ENCODE results near the gene POFUT1. TPM values are rescaled to one million over a fixed set of nuclear protein-coding genes. Genes with fewer than 3 reads are reported as not detected.
A peak's percentile ranks its signal among the peaks of the same experiment; 100 is the strongest.

Gene POFUT1
- total and polyA plus RNA-seq, 9 of the 15 experiments (the other 6 are each of a cell fraction or from before 2014, with no cell fraction given), result 3.5 to 44.7 (median 23.5) TPM

DNA sequence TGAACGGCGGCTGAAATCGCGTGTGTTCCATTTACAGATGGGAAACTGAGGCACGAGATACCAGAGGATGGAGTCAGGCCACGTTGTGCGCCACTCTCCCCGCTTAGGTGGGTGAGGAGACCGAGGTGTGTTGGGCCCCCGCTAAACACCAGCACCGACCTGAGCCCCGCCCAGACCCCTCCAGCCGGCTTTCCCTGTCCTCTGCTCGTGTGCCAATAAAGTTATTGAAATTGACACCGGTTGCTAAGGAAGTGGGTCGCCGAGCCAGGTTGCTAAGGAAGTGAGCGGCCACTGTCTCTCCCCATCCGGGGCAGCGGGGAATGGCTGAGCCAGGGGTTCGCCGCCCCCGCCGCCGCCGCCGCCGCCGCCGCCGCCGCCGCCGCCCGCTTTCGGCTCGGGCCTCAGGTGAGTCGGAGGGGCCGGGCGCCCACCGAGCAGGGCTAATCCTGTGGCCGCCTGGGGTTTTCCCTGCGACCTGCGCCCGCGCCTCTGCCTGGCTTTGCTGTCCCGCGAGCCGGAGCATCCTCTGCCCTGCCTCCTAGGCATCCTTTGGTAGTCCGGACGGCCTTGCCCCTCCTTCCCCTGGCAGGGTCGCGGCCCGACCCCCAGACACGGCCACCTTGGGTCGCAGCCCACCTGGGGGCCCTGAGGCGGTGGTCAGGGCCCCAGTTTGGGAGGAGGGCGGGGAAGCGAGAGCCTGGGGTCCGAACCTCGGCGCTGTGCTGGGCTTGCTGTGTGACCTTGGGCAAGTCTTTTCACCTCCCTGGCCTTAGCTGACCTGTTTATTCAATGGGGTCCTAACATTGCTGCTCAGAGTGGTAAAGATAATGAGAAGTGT, 69.9 kb downstream of the POFUT1 start, which contains the start of gene KIF3B (continued):
- TF ChIP-seq, protein P1, sequence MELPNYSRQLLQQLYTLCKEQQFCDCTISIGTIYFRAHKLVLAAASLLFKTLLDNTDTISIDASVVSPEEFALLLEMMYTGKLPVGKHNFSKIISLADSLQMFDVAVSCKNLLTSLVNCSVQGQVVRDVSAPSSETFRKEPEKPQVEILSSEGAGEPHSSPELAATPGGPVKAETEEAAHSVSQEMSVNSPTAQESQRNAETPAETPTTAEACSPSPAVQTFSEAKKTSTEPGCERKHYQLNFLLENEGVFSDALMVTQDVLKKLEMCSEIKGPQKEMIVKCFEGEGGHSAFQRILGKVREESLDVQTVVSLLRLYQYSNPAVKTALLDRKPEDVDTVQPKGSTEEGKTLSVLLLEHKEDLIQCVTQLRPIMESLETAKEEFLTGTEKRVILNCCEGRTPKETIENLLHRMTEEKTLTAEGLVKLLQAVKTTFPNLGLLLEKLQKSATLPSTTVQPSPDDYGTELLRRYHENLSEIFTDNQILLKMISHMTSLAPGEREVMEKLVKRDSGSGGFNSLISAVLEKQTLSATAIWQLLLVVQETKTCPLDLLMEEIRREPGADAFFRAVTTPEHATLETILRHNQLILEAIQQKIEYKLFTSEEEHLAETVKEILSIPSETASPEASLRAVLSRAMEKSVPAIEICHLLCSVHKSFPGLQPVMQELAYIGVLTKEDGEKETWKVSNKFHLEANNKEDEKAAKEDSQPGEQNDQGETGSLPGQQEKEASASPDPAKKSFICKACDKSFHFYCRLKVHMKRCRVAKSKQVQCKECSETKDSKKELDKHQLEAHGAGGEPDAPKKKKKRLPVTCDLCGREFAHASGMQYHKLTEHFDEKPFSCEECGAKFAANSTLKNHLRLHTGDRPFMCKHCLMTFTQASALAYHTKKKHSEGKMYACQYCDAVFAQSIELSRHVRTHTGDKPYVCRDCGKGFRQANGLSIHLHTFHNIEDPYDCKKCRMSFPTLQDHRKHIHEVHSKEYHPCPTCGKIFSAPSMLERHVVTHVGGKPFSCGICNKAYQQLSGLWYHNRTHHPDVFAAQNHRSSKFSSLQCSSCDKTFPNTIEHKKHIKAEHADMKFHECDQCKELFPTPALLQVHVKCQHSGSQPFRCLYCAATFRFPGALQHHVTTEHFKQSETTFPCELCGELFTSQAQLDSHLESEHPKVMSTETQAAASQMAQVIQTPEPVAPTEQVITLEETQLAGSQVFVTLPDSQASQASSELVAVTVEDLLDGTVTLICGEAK (IDR thresholded peaks at IDR 0.05), result peak; percentile 100
- TF ChIP-seq, protein P1 (CRISPR knock-in tag; IDR thresholded peaks at IDR 0.05), result peak; percentile 99
- TF ChIP-seq, protein P2, sequence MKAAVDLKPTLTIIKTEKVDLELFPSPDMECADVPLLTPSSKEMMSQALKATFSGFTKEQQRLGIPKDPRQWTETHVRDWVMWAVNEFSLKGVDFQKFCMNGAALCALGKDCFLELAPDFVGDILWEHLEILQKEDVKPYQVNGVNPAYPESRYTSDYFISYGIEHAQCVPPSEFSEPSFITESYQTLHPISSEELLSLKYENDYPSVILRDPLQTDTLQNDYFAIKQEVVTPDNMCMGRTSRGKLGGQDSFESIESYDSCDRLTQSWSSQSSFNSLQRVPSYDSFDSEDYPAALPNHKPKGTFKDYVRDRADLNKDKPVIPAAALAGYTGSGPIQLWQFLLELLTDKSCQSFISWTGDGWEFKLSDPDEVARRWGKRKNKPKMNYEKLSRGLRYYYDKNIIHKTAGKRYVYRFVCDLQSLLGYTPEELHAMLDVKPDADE (conservative IDR thresholded peaks at IDR 0.05; ENCODE audit: control insufficient read depth, low read depth, low read length), result peak; percentile 96
- TF ChIP-seq MEF2D (tag; conservative IDR thresholded peaks at IDR 0.05; ENCODE audit: low read depth) (no peak), NR2C2 (CRISPR knock-in tag; IDR thresholded peaks at IDR 0.05) (peak; percentile 50; the same call in 1 of the 2 replicates), NR2C2 (tag; IDR thresholded peaks at IDR 0.05) (peak; percentile 87), RBM15 (IDR thresholded peaks at IDR 0.05; ENCODE audit: insufficient read depth, low read length) (no peak), ELF2 (CRISPR knock-in tag; IDR thresholded peaks at IDR 0.05) (peak; percentile 98), FOXK2 (conservative IDR thresholded peaks at IDR 0.05 in 1 of 2, IDR thresholded peaks at IDR 0.05 in 1 of 2; ENCODE audit: low read depth in 2 of 2) (no peak), SRF (CRISPR knock-in tag; IDR thresholded peaks at IDR 0.05) (0 out of 4 replicates have a peak, but pooled peaks of 1 of the 2 experiments have one; percentile 12), HSF4 (CRISPR knock-in tag; IDR thresholded peaks at IDR 0.05; ENCODE audit: borderline replicate concordance) (no peak), MTA1 (IDR thresholded peaks at IDR 0.05; ENCODE audit: borderline replicate concordance) (no peak)
- TF ChIP-seq, protein P3, sequence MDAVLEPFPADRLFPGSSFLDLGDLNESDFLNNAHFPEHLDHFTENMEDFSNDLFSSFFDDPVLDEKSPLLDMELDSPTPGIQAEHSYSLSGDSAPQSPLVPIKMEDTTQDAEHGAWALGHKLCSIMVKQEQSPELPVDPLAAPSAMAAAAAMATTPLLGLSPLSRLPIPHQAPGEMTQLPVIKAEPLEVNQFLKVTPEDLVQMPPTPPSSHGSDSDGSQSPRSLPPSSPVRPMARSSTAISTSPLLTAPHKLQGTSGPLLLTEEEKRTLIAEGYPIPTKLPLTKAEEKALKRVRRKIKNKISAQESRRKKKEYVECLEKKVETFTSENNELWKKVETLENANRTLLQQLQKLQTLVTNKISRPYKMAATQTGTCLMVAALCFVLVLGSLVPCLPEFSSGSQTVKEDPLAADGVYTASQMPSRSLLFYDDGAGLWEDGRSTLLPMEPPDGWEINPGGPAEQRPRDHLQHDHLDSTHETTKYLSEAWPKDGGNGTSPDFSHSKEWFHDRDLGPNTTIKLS (IDR thresholded peaks at IDR 0.05; ENCODE audit: borderline replicate concordance, low read depth), result no peak
- TF ChIP-seq, protein P4, sequence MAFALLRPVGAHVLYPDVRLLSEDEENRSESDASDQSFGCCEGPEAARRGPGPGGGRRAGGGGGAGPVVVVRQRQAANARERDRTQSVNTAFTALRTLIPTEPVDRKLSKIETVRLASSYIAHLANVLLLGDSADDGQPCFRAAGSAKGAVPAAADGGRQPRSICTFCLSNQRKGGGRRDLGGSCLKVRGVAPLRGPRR (CRISPR knock-in tag; IDR thresholded peaks at IDR 0.05), result no peak

Data from K562 (cell line).